ENCODE results near the gene STXBP5. TPM values are rescaled to one million over a fixed set of nuclear protein-coding genes. Genes with fewer than 3 reads are reported as not detected.

The STXBP5 gene
- total and polyA plus RNA-seq, 9 of the 15 experiments (the other 6 are each of a cell fraction or from before 2014, with no cell fraction given) = 23.3 to 172 (median 71.5) TPM

GRCh38 chr6:147234685-147235084 lies 30.5 kb downstream of the STXBP5 start:
- Histone ChIP-seq H3K9me3 (replicated peaks; ENCODE audit: control insufficient read depth, insufficient read depth, low read depth, low read length) (no peaks in the 10 kb centered on the region), H3K36me3 (ENCODE audit: control insufficient read depth, insufficient read depth, low read length) (peaks cover 97% of the 10 kb centered on the region), H3K9me1 (ENCODE audit: control insufficient read depth, insufficient read depth, low read length) (no peaks in the 10 kb centered on the region), H3K4me1 (replicated peaks in 1 of 2; ENCODE audit: control insufficient read depth in 2 of 2, insufficient read depth in 2 of 2, low read length in 2 of 2) (no peaks in the 10 kb centered on the region), H3K4me3 (no peak overlapping the region), H3K79me2 (ENCODE audit: control insufficient read depth, insufficient read depth, low read length) (peaks cover 96% of the 10 kb centered on the region), H4K20me1 (replicated peaks; ENCODE audit: control insufficient read depth, insufficient read depth, low read length) (no peaks in the 10 kb centered on the region), H2AFZ (ENCODE audit: low read depth, low read length) (no peak overlapping the region), H3K4me2 (ENCODE audit: insufficient read depth, low read length) (no peak overlapping the region), H3K27me3 (ENCODE audit: control insufficient read depth in 2 of 2, insufficient read depth in 2 of 2, low read length in 2 of 2) (no peaks in the 10 kb centered on the region), H3K9ac (ENCODE audit: insufficient read depth in 1 of 2, low read depth in 2 of 2, low read length in 2 of 2) (no peak overlapping the region), H3K27ac (ENCODE audit: extremely low read depth, low read depth, low read length) (no peak overlapping the region)
- no peak for FAIRE-seq
- ChIA-PET CTCF (ENCODE audit: low intra/inter-chr PET ratio) (no interaction called here), POLR2A (interaction anchor here (1.1 kb wide), 1 partner anchor 13 kb away, joined by 3 read pairs; no protein-coding TSS in a partner anchor)
- 92% methylated on average over 2 of the region's 2 CpGs for WGBS (ENCODE audit: insufficient coverage, low coverage, missing lambda C conversion rate)
- intact Hi-C loops (cut with micrococcal nuclease) (no loop called here), in situ Hi-C loops (cut with MboI) (no loop called here)
- no peak for DNase-seq (ENCODE audit: extremely low read depth in 1 of 4, low spot score in 3 of 4)
- no peak for ATAC-seq
- BruUV-seq (replicated peaks) = no TSS peak
- TF ChIP-seq E2F5 (CRISPR knock-in tag; IDR thresholded peaks at IDR 0.05) = no peak
- TF ChIP-seq CCAR2 (IDR thresholded peaks at IDR 0.05; ENCODE audit: low read depth, low read length) = no peak
- TF ChIP-seq ZNF316 (IDR thresholded peaks at IDR 0.05) = peak; percentile 95
- no peak for TF ChIP-seq LEF1 (IDR thresholded peaks at IDR 0.05)
- no peak for TF ChIP-seq ZBED1 (IDR thresholded peaks at IDR 0.05)
- TF ChIP-seq CBX5 (IDR thresholded peaks at IDR 0.05; ENCODE audit: borderline replicate concordance, low read depth) = no peak
- TF ChIP-seq FOXP4 (CRISPR knock-in tag; IDR thresholded peaks at IDR 0.05; ENCODE audit: borderline replicate concordance) = no peak
- TF ChIP-seq CHD1 (IDR thresholded peaks at IDR 0.05; ENCODE audit: low read length) = no peak
- no peak for TF ChIP-seq MAX (CRISPR knock-in tag; IDR thresholded peaks at IDR 0.05)
- TF ChIP-seq SAFB2 (IDR thresholded peaks at IDR 0.05; ENCODE audit: borderline replicate concordance, low read depth, low read length, severe bottlenecking) = no peak
- TF ChIP-seq C11orf30 (IDR thresholded peaks at IDR 0.05; ENCODE audit: low read depth) = peak; percentile 91
- no peak for TF ChIP-seq U2AF1 (optimal IDR thresholded peaks at IDR 0.05; ENCODE audit: low read depth, low read length)
- no peak for TF ChIP-seq FOXA1 (IDR thresholded peaks at IDR 0.05; ENCODE audit: borderline replicate concordance)
- TF ChIP-seq ZNF347 (CRISPR knock-in tag; IDR thresholded peaks at IDR 0.05; ENCODE audit: low read depth) = no peak
- TF ChIP-seq ZFPM2 (CRISPR knock-in tag; IDR thresholded peaks at IDR 0.05) = no peak
- TF ChIP-seq DIDO1 (tag; IDR thresholded peaks at IDR 0.05; ENCODE audit: low read depth) = no peak
- TF ChIP-seq MCM7 (IDR thresholded peaks at IDR 0.05) = no peak

All from K562 (cell line).